GM12891 (cell line): ENCODE data around the gene PRKCE.

Experiments used
- DNase-seq: peaks from one replicate; pipeline ENCODE4 v3.0.0; 2011; ENCODE audit warnings: low spot score; ENCODE audit not compliant: insufficient read length
- FAIRE-seq: peaks from 2 replicates; lab custom pipeline; 2011; peaks lifted over from hg19 to GRCh38; lab: Jason Lieb, UNC
- PAX5 ChIP-seq: IDR thresholded peaks from 2 replicates; pipeline ENCODE4 v1.6.1; 2011; ENCODE audit warnings: low read length, moderate library complexity, mild to moderate bottlenecking; ENCODE audit not compliant: insufficient read depth, severe bottlenecking
- POLR2A ChIP-seq: IDR thresholded peaks from 2 replicates; pipeline ENCODE4 v1.6.1; 2011; ENCODE audit warnings: low read depth, low read length, control low read depth
- POLR2AphosphoS5 ChIP-seq: IDR thresholded peaks from 2 replicates; pipeline ENCODE4 v1.6.1; 2011; ENCODE audit warnings: low read depth, low read length, control low read depth
- POU2F2 ChIP-seq: IDR thresholded peaks from 2 replicates; pipeline ENCODE4 v1.6.1; 2011; ENCODE audit warnings: low read depth, mild to moderate bottlenecking, control low read depth, low read length, moderate library complexity
- SPI1 ChIP-seq: IDR thresholded peaks from 2 replicates; pipeline ENCODE4 v1.6.1; 2011; ENCODE audit warnings: low read depth, low read length, control low read depth
- TAF1 ChIP-seq: IDR thresholded peaks from 2 replicates; pipeline ENCODE4 v1.6.1; 2011; ENCODE audit warnings: low read depth, low read length, control low read depth

The PRKCE gene

GRCh38 chr2:46097714-46098480, 446.4 kb downstream of the PRKCE start:
- DNase-seq (no peak), FAIRE-seq (no peak)
- TF ChIP-seq POU2F2 (no peak), POLR2AphosphoS5 (no peak), PAX5 (no peak)

GRCh38 chr2:46098621-46099062, 447.2 kb downstream of the PRKCE start:
- no peak for FAIRE-seq
- DNase-seq, result no peak
- no peak for TF ChIP-seq POLR2AphosphoS5
- TF ChIP-seq TAF1, result no peak
- TF ChIP-seq POLR2A, result no peak
- TF ChIP-seq SPI1, result no peak
- no peak for TF ChIP-seq PAX5
- no peak for TF ChIP-seq POU2F2

GRCh38 chr2:46101557-46102220, 450.2 kb downstream of the PRKCE start:
- no peak for DNase-seq
- no peak for TF ChIP-seq POLR2AphosphoS5
- no peak for FAIRE-seq

- FAIRE-seq (no peak), DNase-seq (no peak)
- TF ChIP-seq TAF1, result no peak
- no peak for TF ChIP-seq POLR2AphosphoS5
- no peak for TF ChIP-seq SPI1
- TF ChIP-seq POLR2A, result no peak
- TF ChIP-seq POU2F2, result no peak
- TF ChIP-seq PAX5, result no peak
Measured at GRCh38 chr2:46106690-46107089, 455.2 kb downstream of the PRKCE start.

GRCh38 chr2:46114996-46115395, 463.5 kb downstream of the PRKCE start:
- no peak for FAIRE-seq
- TF ChIP-seq SPI1 (no peak), POLR2AphosphoS5 (no peak), POU2F2 (no peak), POLR2A (no peak), TAF1 (no peak), PAX5 (no peak)
- DNase-seq, result no peak

- FAIRE-seq, result no peak
- DNase-seq, result no peak
- TF ChIP-seq PAX5 (no peak), SPI1 (no peak), TAF1 (no peak)
Measured at GRCh38 chr2:46116150-46116549, 464.7 kb downstream of the PRKCE start.

GRCh38 chr2:46116553-46116991, 465.1 kb downstream of the PRKCE start:
- DNase-seq (no peak), FAIRE-seq (no peak)
- TF ChIP-seq SPI1 (no peak), POLR2A (no peak), POLR2AphosphoS5 (no peak), POU2F2 (no peak), TAF1 (no peak), PAX5 (no peak)

- TF ChIP-seq POLR2A (no peak), TAF1 (no peak), POU2F2 (no peak), POLR2AphosphoS5 (no peak), SPI1 (no peak), PAX5 (no peak)
- FAIRE-seq (no peak), DNase-seq (no peak)
Measured at GRCh38 chr2:46117379-46117778, 465.9 kb downstream of the PRKCE start.

GRCh38 chr2:46117994-46118393, 466.5 kb downstream of the PRKCE start:
- DNase-seq, result no peak
- TF ChIP-seq POLR2AphosphoS5, result no peak
- TF ChIP-seq POU2F2, result no peak
- no peak for TF ChIP-seq SPI1
- TF ChIP-seq POLR2A, result no peak
- TF ChIP-seq PAX5, result no peak
- no peak for FAIRE-seq

- FAIRE-seq (no peak), DNase-seq (no peak)
- TF ChIP-seq POLR2A (no peak), POLR2AphosphoS5 (no peak), PAX5 (no peak), SPI1 (no peak), POU2F2 (no peak), TAF1 (no peak)
Measured at GRCh38 chr2:46118656-46119371, 467.3 kb downstream of the PRKCE start.
